ENCODE data around the gene GRIN2A. TPM values are rescaled to one million over a fixed set of nuclear protein-coding genes. Genes with fewer than 3 reads are reported as not detected.

GRIN2A gene
- total and polyA plus RNA-seq, 5 donors from 2014 or later = not detected

- H3K4me1 Mint-ChIP-seq = no peaks in the 10 kb centered on the region
- peaks cover 0 to 6% (median 0%) of the 10 kb centered on the region in 7 donors for H3K9me3 Mint-ChIP-seq
- H3K27me3 Mint-ChIP-seq = peaks cover 9% of the 10 kb centered on the region
- H3K4me3 Mint-ChIP-seq = no peak overlapping the region
- no peak for ATAC-seq (ENCODE audit: low read depth in 2 of 2)
- no peaks in the 10 kb centered on the region for H3K36me3 Mint-ChIP-seq
- H3K27me3 ChIP-seq (ENCODE audit: control insufficient read depth, insufficient read depth, low read length) = no peaks in the 10 kb centered on the region
- no peaks in the 10 kb centered on the region for H3K36me3 ChIP-seq (ENCODE audit: control insufficient read depth, insufficient read depth, low read length)
- no peak overlapping the region for H3K27ac ChIP-seq (ENCODE audit: insufficient read depth, low read length, poor library complexity, severe bottlenecking)
- H3K9me3 ChIP-seq (ENCODE audit: control insufficient read depth in 2 of 2, low read length in 2 of 2) = no peaks in the 10 kb centered on the region
- no peak overlapping the region for H3K27ac Mint-ChIP-seq
- no peaks in the 10 kb centered on the region for H3K4me1 ChIP-seq (ENCODE audit: control insufficient read depth, insufficient read depth, low read length, poor library complexity, severe bottlenecking)
- no peak overlapping the region for H3K4me3 ChIP-seq (ENCODE audit: low read depth, low read length)
- no peak for DNase-seq
Observed at GRCh38 chr16:10169031-10169430, 13.2 kb downstream of the GRIN2A start.

GRCh38 chr16:10168258-10168657 lies 14.0 kb downstream of the GRIN2A start:
- no peaks in the 10 kb centered on the region for H3K4me1 Mint-ChIP-seq
- H3K9me3 Mint-ChIP-seq = peaks cover 0 to 6% (median 0%) of the 10 kb centered on the region in 7 donors
- Histone ChIP-seq H3K9me3 (ENCODE audit: control insufficient read depth in 2 of 2, low read length in 2 of 2) (no peaks in the 10 kb centered on the region), H3K27ac (ENCODE audit: insufficient read depth, low read length, poor library complexity, severe bottlenecking) (no peak overlapping the region), H3K27me3 (ENCODE audit: control insufficient read depth, insufficient read depth, low read length) (no peaks in the 10 kb centered on the region), H3K4me1 (ENCODE audit: control insufficient read depth, insufficient read depth, low read length, poor library complexity, severe bottlenecking) (no peaks in the 10 kb centered on the region), H3K36me3 (ENCODE audit: control insufficient read depth, insufficient read depth, low read length) (no peaks in the 10 kb centered on the region), H3K4me3 (ENCODE audit: low read depth, low read length) (no peak overlapping the region)
- ATAC-seq (ENCODE audit: low read depth in 2 of 2) (no peak), DNase-seq (no peak)
- no peak overlapping the region for H3K27ac Mint-ChIP-seq
- no peak overlapping the region for H3K4me3 Mint-ChIP-seq
- H3K27me3 Mint-ChIP-seq = peaks cover 9% of the 10 kb centered on the region
- no peaks in the 10 kb centered on the region for H3K36me3 Mint-ChIP-seq

GRCh38 chr16:10165643-10166042 lies 16.6 kb downstream of the GRIN2A start:
- no peak overlapping the region for H3K27ac Mint-ChIP-seq
- H3K4me1 Mint-ChIP-seq = no peaks in the 10 kb centered on the region
- peaks cover 0 to 6% (median 2%) of the 10 kb centered on the region in 7 donors for H3K9me3 Mint-ChIP-seq
- ATAC-seq (ENCODE audit: low read depth in 2 of 2) = no peak
- Histone ChIP-seq H3K27me3 (ENCODE audit: control insufficient read depth, insufficient read depth, low read length) (no peaks in the 10 kb centered on the region), H3K36me3 (ENCODE audit: control insufficient read depth, insufficient read depth, low read length) (no peaks in the 10 kb centered on the region), H3K9me3 (ENCODE audit: control insufficient read depth in 2 of 2, low read length in 2 of 2) (no peaks in the 10 kb centered on the region), H3K27ac (ENCODE audit: insufficient read depth, low read length, poor library complexity, severe bottlenecking) (no peak overlapping the region), H3K4me1 (ENCODE audit: control insufficient read depth, insufficient read depth, low read length, poor library complexity, severe bottlenecking) (no peaks in the 10 kb centered on the region), H3K4me3 (ENCODE audit: low read depth, low read length) (no peak overlapping the region)
- no peaks in the 10 kb centered on the region for H3K36me3 Mint-ChIP-seq
- peaks cover 4% of the 10 kb centered on the region for H3K27me3 Mint-ChIP-seq
- no peak overlapping the region for H3K4me3 Mint-ChIP-seq
- no peak for DNase-seq

GRCh38 chr16:10162981-10163380 lies 19.2 kb downstream of the GRIN2A start:
- Histone ChIP-seq H3K9me3 (ENCODE audit: control insufficient read depth in 2 of 2, low read length in 2 of 2) (no peaks in the 10 kb centered on the region), H3K36me3 (ENCODE audit: control insufficient read depth, insufficient read depth, low read length) (no peaks in the 10 kb centered on the region), H3K27ac (ENCODE audit: insufficient read depth, low read length, poor library complexity, severe bottlenecking) (no peak overlapping the region), H3K4me1 (ENCODE audit: control insufficient read depth, insufficient read depth, low read length, poor library complexity, severe bottlenecking) (no peaks in the 10 kb centered on the region), H3K27me3 (ENCODE audit: control insufficient read depth, insufficient read depth, low read length) (peaks cover 4% of the 10 kb centered on the region), H3K4me3 (ENCODE audit: low read depth, low read length) (no peak overlapping the region)
- H3K36me3 Mint-ChIP-seq = no peaks in the 10 kb centered on the region
- no peak overlapping the region for H3K27ac Mint-ChIP-seq
- H3K4me1 Mint-ChIP-seq = no peaks in the 10 kb centered on the region
- no peak overlapping the region for H3K4me3 Mint-ChIP-seq
- DNase-seq (no peak), ATAC-seq (ENCODE audit: low read depth in 2 of 2) (no peak)
- peaks cover 4% of the 10 kb centered on the region for H3K27me3 Mint-ChIP-seq
- H3K9me3 Mint-ChIP-seq = peaks cover 0 to 2% (median 0%) of the 10 kb centered on the region in 7 donors

GRCh38 chr16:10156099-10156498 lies 26.1 kb downstream of the GRIN2A start:
- ATAC-seq (ENCODE audit: low read depth in 2 of 2) (no peak), DNase-seq (no peak)
- H3K27me3 ChIP-seq (ENCODE audit: control insufficient read depth, insufficient read depth, low read length) = peaks cover 4% of the 10 kb centered on the region
- peaks cover 0 to 5% (median 0%) of the 10 kb centered on the region in 7 donors for H3K9me3 Mint-ChIP-seq
- no peaks in the 10 kb centered on the region for H3K36me3 ChIP-seq (ENCODE audit: control insufficient read depth, insufficient read depth, low read length)
- no peak overlapping the region for H3K27ac Mint-ChIP-seq
- H3K9me3 ChIP-seq (ENCODE audit: control insufficient read depth in 2 of 2, low read length in 2 of 2) = no peaks in the 10 kb centered on the region
- no peak overlapping the region for H3K4me3 ChIP-seq (ENCODE audit: low read depth, low read length)
- peaks cover 7% of the 10 kb centered on the region for H3K27me3 Mint-ChIP-seq
- no peak overlapping the region for H3K4me3 Mint-ChIP-seq
- no peaks in the 10 kb centered on the region for H3K4me1 Mint-ChIP-seq
- H3K27ac ChIP-seq (ENCODE audit: insufficient read depth, low read length, poor library complexity, severe bottlenecking) = no peak overlapping the region
- no peaks in the 10 kb centered on the region for H3K36me3 Mint-ChIP-seq
- no peaks in the 10 kb centered on the region for H3K4me1 ChIP-seq (ENCODE audit: control insufficient read depth, insufficient read depth, low read length, poor library complexity, severe bottlenecking)

- Histone ChIP-seq H3K27ac (ENCODE audit: insufficient read depth, low read length, poor library complexity, severe bottlenecking) (no peak overlapping the region), H3K27me3 (ENCODE audit: control insufficient read depth, insufficient read depth, low read length) (peaks cover 2% of the 10 kb centered on the region), H3K36me3 (ENCODE audit: control insufficient read depth, insufficient read depth, low read length) (no peaks in the 10 kb centered on the region), H3K9me3 (ENCODE audit: control insufficient read depth in 2 of 2, low read length in 2 of 2) (no peaks in the 10 kb centered on the region), H3K4me1 (ENCODE audit: control insufficient read depth, insufficient read depth, low read length, poor library complexity, severe bottlenecking) (no peaks in the 10 kb centered on the region), H3K4me3 (ENCODE audit: low read depth, low read length) (no peak overlapping the region)
- Mint-ChIP-seq H3K27ac (no peak overlapping the region), H3K9me3 (peaks cover 0 to 8% (median 0%) of the 10 kb centered on the region in 7 donors), H3K4me1 (no peaks in the 10 kb centered on the region), H3K27me3 (peaks cover 7% of the 10 kb centered on the region), H3K4me3 (no peak overlapping the region), H3K36me3 (no peaks in the 10 kb centered on the region)
- DNase-seq (no peak), ATAC-seq (ENCODE audit: low read depth in 2 of 2) (no peak)
Observed at GRCh38 chr16:10154389-10154788, 27.8 kb downstream of the GRIN2A start.

- Histone ChIP-seq H3K4me3 (ENCODE audit: low read depth, low read length) (no peak overlapping the region), H3K9me3 (ENCODE audit: control insufficient read depth in 2 of 2, low read length in 2 of 2) (no peaks in the 10 kb centered on the region), H3K27ac (ENCODE audit: insufficient read depth, low read length, poor library complexity, severe bottlenecking) (no peak overlapping the region), H3K27me3 (ENCODE audit: control insufficient read depth, insufficient read depth, low read length) (peaks cover 2% of the 10 kb centered on the region), H3K4me1 (ENCODE audit: control insufficient read depth, insufficient read depth, low read length, poor library complexity, severe bottlenecking) (no peaks in the 10 kb centered on the region), H3K36me3 (ENCODE audit: control insufficient read depth, insufficient read depth, low read length) (no peaks in the 10 kb centered on the region)
- H3K27ac Mint-ChIP-seq = no peak overlapping the region
- H3K4me1 Mint-ChIP-seq = no peaks in the 10 kb centered on the region
- peaks cover 7% of the 10 kb centered on the region for H3K27me3 Mint-ChIP-seq
- H3K4me3 Mint-ChIP-seq = no peak overlapping the region
- DNase-seq = no peak
- H3K36me3 Mint-ChIP-seq = no peaks in the 10 kb centered on the region
- peaks cover 0 to 8% (median 0%) of the 10 kb centered on the region in 7 donors for H3K9me3 Mint-ChIP-seq
- no peak for ATAC-seq (ENCODE audit: low read depth in 2 of 2)
Observed at GRCh38 chr16:10153985-10154384, 28.2 kb downstream of the GRIN2A start.

GRCh38 chr16:10151718-10152117 lies 30.5 kb downstream of the GRIN2A start:
- ATAC-seq (ENCODE audit: low read depth in 2 of 2) = no peak
- H3K27me3 Mint-ChIP-seq = peaks cover 5% of the 10 kb centered on the region
- H3K27me3 ChIP-seq (ENCODE audit: control insufficient read depth, insufficient read depth, low read length) = no peaks in the 10 kb centered on the region
- H3K4me1 Mint-ChIP-seq = no peaks in the 10 kb centered on the region
- H3K4me1 ChIP-seq (ENCODE audit: control insufficient read depth, insufficient read depth, low read length, poor library complexity, severe bottlenecking) = no peaks in the 10 kb centered on the region
- no peaks in the 10 kb centered on the region for H3K36me3 Mint-ChIP-seq
- H3K4me3 ChIP-seq (ENCODE audit: low read depth, low read length) = no peak overlapping the region
- no peak overlapping the region for H3K27ac Mint-ChIP-seq
- no peak overlapping the region for H3K27ac ChIP-seq (ENCODE audit: insufficient read depth, low read length, poor library complexity, severe bottlenecking)
- H3K36me3 ChIP-seq (ENCODE audit: control insufficient read depth, insufficient read depth, low read length) = no peaks in the 10 kb centered on the region
- no peak overlapping the region for H3K4me3 Mint-ChIP-seq
- peaks cover 0 to 6% (median 0%) of the 10 kb centered on the region in 7 donors for H3K9me3 Mint-ChIP-seq
- no peak for DNase-seq
- H3K9me3 ChIP-seq (ENCODE audit: control insufficient read depth in 2 of 2, low read length in 2 of 2) = no peaks in the 10 kb centered on the region
